Measurements from ENCODE around the gene BMP4. TPM values are rescaled to one million over a fixed set of nuclear protein-coding genes. Genes with fewer than 3 reads are reported as not detected.
"Not testable (repeated sequence)": the region's sequence is repeated elsewhere in the genome, so short reads cannot be mapped to it uniquely, and the experiment has no call there.

The BMP4 gene
- 326 TPM for polyA plus RNA-seq (2013, experiment 1 of 2)
- polyA plus RNA-seq (2013, experiment 2 of 2), result 325 TPM

- peak within 1 kb of the TSS; percentile 60 for H3K27ac ChIP-seq (ENCODE audit: low read depth, low read length, severe bottlenecking)
- peak within 1 kb of the TSS; percentile 93 for H3K4me3 ChIP-seq (ENCODE audit: extremely low read depth, insufficient read depth, low read length, poor library complexity, severe bottlenecking)
- peaks cover 32% of the 10 kb centered on the region for H3K36me3 ChIP-seq (ENCODE audit: control insufficient read depth, insufficient read depth, low read length)
- peaks cover 12% of the 10 kb centered on the region for H3K4me1 ChIP-seq (ENCODE audit: control insufficient read depth, insufficient read depth, low read length, poor library complexity, severe bottlenecking)
- no peaks in the 10 kb centered on the region for H3K9me3 ChIP-seq (ENCODE audit: control insufficient read depth, low read length)
- WGBS, 2 experiments (ENCODE audit: insufficient coverage in 2 of 2), result 1 to 2% methylated on average over 18 to 38 of the region's 45 CpGs
Observed at GRCh38 chr14:53956427-53957201, at the start of gene BMP4. BMP4 (minus strand) TSS chr14:53956825; CDS start chr14:53952222, 4,603 bp downstream.

GRCh38 chr14:54003064-54003463, 46.4 kb upstream of the BMP4 start:
- Histone ChIP-seq H3K27ac (ENCODE audit: low read depth, low read length, severe bottlenecking) (no peak overlapping the region), H3K36me3 (ENCODE audit: control insufficient read depth, insufficient read depth, low read length) (no peaks in the 10 kb centered on the region)
- WGBS, 2 experiments (ENCODE audit: insufficient coverage in 2 of 2), result 100% methylated on average over 1 of the region's 2 CpGs; no CpG with 5 or more reads in 1 of the 2 experiments

GRCh38 chr14:54002653-54003052, 46.0 kb upstream of the BMP4 start:
- H3K4me1 ChIP-seq (ENCODE audit: control insufficient read depth, insufficient read depth, low read length, poor library complexity, severe bottlenecking), result peaks cover 9% of the 10 kb centered on the region
- no peak overlapping the region for H3K4me3 ChIP-seq (ENCODE audit: extremely low read depth, insufficient read depth, low read length, poor library complexity, severe bottlenecking)
- H3K36me3 ChIP-seq (ENCODE audit: control insufficient read depth, insufficient read depth, low read length), result no peaks in the 10 kb centered on the region
- H3K9me3 ChIP-seq (ENCODE audit: control insufficient read depth, low read length), result no peaks in the 10 kb centered on the region
- no peak overlapping the region for H3K27ac ChIP-seq (ENCODE audit: low read depth, low read length, severe bottlenecking)

More at GRCh38 chr14:54003064-54003463, 46.4 kb upstream of the BMP4 start:
- no peaks in the 10 kb centered on the region for H3K9me3 ChIP-seq (ENCODE audit: control insufficient read depth, low read length)
- peaks cover 9% of the 10 kb centered on the region for H3K4me1 ChIP-seq (ENCODE audit: control insufficient read depth, insufficient read depth, low read length, poor library complexity, severe bottlenecking)
- no peak overlapping the region for H3K4me3 ChIP-seq (ENCODE audit: extremely low read depth, insufficient read depth, low read length, poor library complexity, severe bottlenecking)

GRCh38 chr14:54001189-54001878, 44.7 kb upstream of the BMP4 start:
- Histone ChIP-seq H3K27ac (ENCODE audit: low read depth, low read length, severe bottlenecking) (no peak overlapping the region), H3K4me1 (ENCODE audit: control insufficient read depth, insufficient read depth, low read length, poor library complexity, severe bottlenecking) (peaks cover 9% of the 10 kb centered on the region)
- WGBS, 2 experiments (ENCODE audit: insufficient coverage in 2 of 2), result 88 to 94% methylated on average over 1 to 2 of the region's 5 CpGs

GRCh38 chr14:54000341-54000811, 43.8 kb upstream of the BMP4 start:
- H3K9me3 ChIP-seq (ENCODE audit: control insufficient read depth, low read length), result no peaks in the 10 kb centered on the region
- H3K4me1 ChIP-seq (ENCODE audit: control insufficient read depth, insufficient read depth, low read length, poor library complexity, severe bottlenecking), result peaks cover 9% of the 10 kb centered on the region
- H3K27ac ChIP-seq (ENCODE audit: low read depth, low read length, severe bottlenecking), result no peak overlapping the region
- WGBS, 2 experiments (ENCODE audit: insufficient coverage in 2 of 2), result 100% methylated on average over 1 of the region's 1 CpG
- H3K36me3 ChIP-seq (ENCODE audit: control insufficient read depth, insufficient read depth, low read length), result no peaks in the 10 kb centered on the region
- no peak overlapping the region for H3K4me3 ChIP-seq (ENCODE audit: extremely low read depth, insufficient read depth, low read length, poor library complexity, severe bottlenecking)

More at GRCh38 chr14:54001189-54001878, 44.7 kb upstream of the BMP4 start:
- Histone ChIP-seq H3K4me3 (ENCODE audit: extremely low read depth, insufficient read depth, low read length, poor library complexity, severe bottlenecking) (no peak overlapping the region), H3K9me3 (ENCODE audit: control insufficient read depth, low read length) (no peaks in the 10 kb centered on the region), H3K36me3 (ENCODE audit: control insufficient read depth, insufficient read depth, low read length) (no peaks in the 10 kb centered on the region)

GRCh38 chr14:53999061-53999488, 42.5 kb upstream of the BMP4 start:
- 80 to 81% methylated on average over 4 of the region's 5 CpGs for WGBS, 2 experiments (ENCODE audit: insufficient coverage in 2 of 2)
- H3K9me3 ChIP-seq (ENCODE audit: control insufficient read depth, low read length), result no peaks in the 10 kb centered on the region
- no peak overlapping the region for H3K4me3 ChIP-seq (ENCODE audit: extremely low read depth, insufficient read depth, low read length, poor library complexity, severe bottlenecking)
- H3K36me3 ChIP-seq (ENCODE audit: control insufficient read depth, insufficient read depth, low read length), result no peaks in the 10 kb centered on the region
- peak overlapping the region; percentile 72 for H3K27ac ChIP-seq (ENCODE audit: low read depth, low read length, severe bottlenecking)
- H3K4me1 ChIP-seq (ENCODE audit: control insufficient read depth, insufficient read depth, low read length, poor library complexity, severe bottlenecking), result peaks cover 9% of the 10 kb centered on the region

- no peaks in the 10 kb centered on the region for H3K9me3 ChIP-seq (ENCODE audit: control insufficient read depth, low read length)
- no peak overlapping the region for H3K4me3 ChIP-seq (ENCODE audit: extremely low read depth, insufficient read depth, low read length, poor library complexity, severe bottlenecking)
- H3K4me1 ChIP-seq (ENCODE audit: control insufficient read depth, insufficient read depth, low read length, poor library complexity, severe bottlenecking), result peaks cover 4% of the 10 kb centered on the region
- no peak overlapping the region for H3K27ac ChIP-seq (ENCODE audit: low read depth, low read length, severe bottlenecking)
- WGBS, 2 experiments (ENCODE audit: insufficient coverage in 2 of 2), result no CpG with 5 or more reads among the region's 1 CpG
- H3K36me3 ChIP-seq (ENCODE audit: control insufficient read depth, insufficient read depth, low read length), result no peaks in the 10 kb centered on the region
Observed at GRCh38 chr14:53996041-53996440, 39.4 kb upstream of the BMP4 start.

GRCh38 chr14:53993920-53994607, 37.4 kb upstream of the BMP4 start:
- no peak overlapping the region for H3K27ac ChIP-seq (ENCODE audit: low read depth, low read length, severe bottlenecking)
- H3K9me3 ChIP-seq (ENCODE audit: control insufficient read depth, low read length), result no peaks in the 10 kb centered on the region
- 82 to 93% methylated on average over 3 of the region's 6 CpGs for WGBS, 2 experiments (ENCODE audit: insufficient coverage in 2 of 2)
- no peaks in the 10 kb centered on the region for H3K4me1 ChIP-seq (ENCODE audit: control insufficient read depth, insufficient read depth, low read length, poor library complexity, severe bottlenecking)
- H3K36me3 ChIP-seq (ENCODE audit: control insufficient read depth, insufficient read depth, low read length), result no peaks in the 10 kb centered on the region
- H3K4me3 ChIP-seq (ENCODE audit: extremely low read depth, insufficient read depth, low read length, poor library complexity, severe bottlenecking), result no peak overlapping the region

GRCh38 chr14:53990978-53991377, 34.4 kb upstream of the BMP4 start:
- Histone ChIP-seq H3K4me3 (ENCODE audit: extremely low read depth, insufficient read depth, low read length, poor library complexity, severe bottlenecking) (no peak overlapping the region), H3K27ac (ENCODE audit: low read depth, low read length, severe bottlenecking) (no peak overlapping the region), H3K36me3 (ENCODE audit: control insufficient read depth, insufficient read depth, low read length) (no peaks in the 10 kb centered on the region), H3K9me3 (ENCODE audit: control insufficient read depth, low read length) (no peaks in the 10 kb centered on the region), H3K4me1 (ENCODE audit: control insufficient read depth, insufficient read depth, low read length, poor library complexity, severe bottlenecking) (no peaks in the 10 kb centered on the region)
- WGBS, 2 experiments (ENCODE audit: insufficient coverage in 2 of 2), result 100% methylated on average over 1 of the region's 2 CpGs

- WGBS, 2 experiments (ENCODE audit: insufficient coverage in 2 of 2), result 68 to 93% methylated on average over 2 of the region's 3 CpGs
- peaks cover 15% of the 10 kb centered on the region for H3K9me3 ChIP-seq (ENCODE audit: control insufficient read depth, low read length)
- not testable (repeated sequence) for H3K27ac ChIP-seq (ENCODE audit: low read depth, low read length, severe bottlenecking); H3K4me1 ChIP-seq (ENCODE audit: control insufficient read depth, insufficient read depth, low read length, poor library complexity, severe bottlenecking); H3K4me3 ChIP-seq (ENCODE audit: extremely low read depth, insufficient read depth, low read length, poor library complexity, severe bottlenecking); H3K36me3 ChIP-seq (ENCODE audit: control insufficient read depth, insufficient read depth, low read length)
Observed at GRCh38 chr14:53986718-53987117, 30.1 kb upstream of the BMP4 start.
